ENCODE results near the gene CREB3L1. TPM values are rescaled to one million over a fixed set of nuclear protein-coding genes. Genes with fewer than 3 reads are reported as not detected.

The CREB3L1 gene
- total RNA-seq, 6 donors from 2014 or later, result 19.9 to 66.8 (median 38.7) TPM

DNA sequence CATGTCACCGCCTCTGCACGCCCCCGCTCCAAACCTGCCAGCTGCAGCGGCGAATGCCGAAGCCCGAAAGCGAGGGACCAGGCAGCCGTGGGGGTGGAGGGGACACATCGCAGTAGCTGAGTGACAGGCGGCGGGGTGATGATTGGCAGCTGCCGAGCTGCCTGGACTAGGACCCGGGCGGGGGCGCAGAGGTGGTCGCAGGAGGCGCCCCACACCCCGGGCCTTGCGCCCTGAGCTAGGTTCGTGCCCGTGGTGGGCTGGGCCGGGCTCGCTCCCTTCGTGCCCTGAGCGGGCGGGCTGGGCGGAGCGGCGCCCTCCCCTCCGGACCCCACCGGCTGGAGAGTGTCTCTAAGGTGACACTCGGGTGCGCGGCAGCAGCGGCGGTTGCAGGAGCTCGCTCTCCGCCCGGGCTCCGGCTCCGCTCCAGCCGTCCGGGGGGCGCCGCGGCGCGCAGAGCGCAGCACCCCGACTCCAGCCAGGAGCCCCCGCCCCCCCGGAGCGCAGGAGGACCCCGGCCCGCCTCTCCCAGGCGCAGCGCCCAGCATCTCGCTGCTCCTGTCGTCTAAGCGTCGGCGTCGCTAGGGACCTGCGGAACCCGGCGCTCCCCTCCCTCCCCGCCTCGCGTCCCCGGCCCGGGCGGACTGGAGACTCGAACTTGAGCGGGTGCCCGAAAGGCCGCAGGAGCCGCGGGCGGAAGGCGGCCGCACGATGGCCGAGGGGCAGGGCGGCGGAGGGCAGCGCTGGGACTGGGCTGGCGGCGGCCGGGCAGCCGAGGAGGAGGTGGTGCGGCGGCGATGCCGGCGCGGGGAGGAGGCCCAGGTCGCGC is 55.3 kb downstream of the CREB3L1 start:
- DNase-seq, result peak in 1 of 2 donors; percentile 89
- ATAC-seq (ENCODE audit: low FRiP score in 2 of 2), result peak in 1 of 2 donors; percentile 31
- Histone ChIP-seq H3K4me1 (peaks cover 16 to 45% (median 30%) of the 10 kb centered on the region in 4 donors), H3K27ac (no peak overlapping the region), H3K9me3 (no peaks in the 10 kb centered on the region), H3K36me3 (no peaks in the 10 kb centered on the region), H3K27me3 (peaks cover 2 to 18% (median 8%) of the 10 kb centered on the region in 4 donors), H3K4me3 (peak overlapping the region; percentile 22 to 49 (median 46))
- TF ChIP-seq POLR2A (IDR thresholded peaks at IDR 0.05), result no peak
- TF ChIP-seq EP300 (IDR thresholded peaks at IDR 0.05), result no peak
- TF ChIP-seq, protein P1, sequence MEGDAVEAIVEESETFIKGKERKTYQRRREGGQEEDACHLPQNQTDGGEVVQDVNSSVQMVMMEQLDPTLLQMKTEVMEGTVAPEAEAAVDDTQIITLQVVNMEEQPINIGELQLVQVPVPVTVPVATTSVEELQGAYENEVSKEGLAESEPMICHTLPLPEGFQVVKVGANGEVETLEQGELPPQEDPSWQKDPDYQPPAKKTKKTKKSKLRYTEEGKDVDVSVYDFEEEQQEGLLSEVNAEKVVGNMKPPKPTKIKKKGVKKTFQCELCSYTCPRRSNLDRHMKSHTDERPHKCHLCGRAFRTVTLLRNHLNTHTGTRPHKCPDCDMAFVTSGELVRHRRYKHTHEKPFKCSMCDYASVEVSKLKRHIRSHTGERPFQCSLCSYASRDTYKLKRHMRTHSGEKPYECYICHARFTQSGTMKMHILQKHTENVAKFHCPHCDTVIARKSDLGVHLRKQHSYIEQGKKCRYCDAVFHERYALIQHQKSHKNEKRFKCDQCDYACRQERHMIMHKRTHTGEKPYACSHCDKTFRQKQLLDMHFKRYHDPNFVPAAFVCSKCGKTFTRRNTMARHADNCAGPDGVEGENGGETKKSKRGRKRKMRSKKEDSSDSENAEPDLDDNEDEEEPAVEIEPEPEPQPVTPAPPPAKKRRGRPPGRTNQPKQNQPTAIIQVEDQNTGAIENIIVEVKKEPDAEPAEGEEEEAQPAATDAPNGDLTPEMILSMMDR (IDR thresholded peaks at IDR 0.05), result no peak
- WGBS, 2 donors, result 1 to 2% methylated on average over 25 to 39 of the region's 99 CpGs

- no peaks in the 10 kb centered on the region for H3K36me3 ChIP-seq
- WGBS, 2 donors, result 13 to 22% methylated on average over 5 to 20 of the region's 25 CpGs
- TF ChIP-seq POLR2A (IDR thresholded peaks at IDR 0.05) (no peak), EP300 (IDR thresholded peaks at IDR 0.05) (no peak)
- ATAC-seq (ENCODE audit: low FRiP score in 2 of 2) (no peak), DNase-seq (no peak)
- peak overlapping the region in 3 of 4 donors; percentile 45 to 49 (median 47) for H3K4me3 ChIP-seq
- no peaks in the 10 kb centered on the region for H3K9me3 ChIP-seq
- H3K4me1 ChIP-seq, result peaks cover 21 to 52% (median 36%) of the 10 kb centered on the region in 4 donors
- H3K27me3 ChIP-seq, result peaks cover 2 to 18% (median 8%) of the 10 kb centered on the region in 4 donors
- no peak overlapping the region for H3K27ac ChIP-seq
These were observed 56.0 kb downstream of the CREB3L1 start for GRCh38 chr11:46333394-46333947.

DNA sequence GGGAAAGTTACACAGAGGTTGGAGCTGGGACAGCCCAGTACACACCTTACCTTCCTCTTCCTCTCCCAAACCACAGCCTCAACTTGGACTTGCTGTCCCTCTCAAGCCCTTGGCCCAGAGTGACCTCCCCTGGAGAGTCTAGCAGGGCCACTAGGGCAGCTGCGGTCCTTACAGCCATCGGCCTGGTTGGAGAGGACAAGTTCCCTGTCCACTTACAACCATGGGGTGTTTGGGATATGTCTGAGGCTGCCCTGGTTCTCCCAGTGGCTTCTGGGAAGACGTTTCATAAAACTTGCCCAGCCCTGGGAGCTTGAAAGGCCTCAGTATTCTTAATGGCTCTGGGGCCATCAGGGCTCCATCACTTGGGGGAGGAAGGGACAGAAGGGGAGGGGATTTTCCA is 56.7 kb downstream of the CREB3L1 start:
- 93% methylated on average over 3 of the region's 3 CpGs for WGBS, 2 donors
- TF ChIP-seq, protein P1 (IDR thresholded peaks at IDR 0.05), result no peak
- TF ChIP-seq POLR2AphosphoS5 (IDR thresholded peaks at IDR 0.05) (no peak), POLR2A (IDR thresholded peaks at IDR 0.05) (no peak), EP300 (IDR thresholded peaks at IDR 0.05) (no peak)
- peaks cover 28 to 60% (median 43%) of the 10 kb centered on the region in 4 donors for H3K4me1 ChIP-seq

GRCh38 chr11:46335271-46335670 is 57.8 kb downstream of the CREB3L1 start:
- Histone ChIP-seq H3K4me1 (peaks cover 38 to 70% (median 54%) of the 10 kb centered on the region in 4 donors), H3K4me3 (no peak overlapping the region)
- no peak for ATAC-seq (ENCODE audit: low FRiP score in 2 of 2)

More for the DNA sequence above, 56.7 kb downstream of the CREB3L1 start:
- H3K27me3 ChIP-seq, result peaks cover 2 to 18% (median 8%) of the 10 kb centered on the region in 4 donors
- DNase-seq, result no peak
- no peak overlapping the region for H3K27ac ChIP-seq
- no peaks in the 10 kb centered on the region for H3K9me3 ChIP-seq
- H3K4me3 ChIP-seq, result no peak overlapping the region
- no peak for ATAC-seq (ENCODE audit: low FRiP score in 2 of 2)
- no peaks in the 10 kb centered on the region for H3K36me3 ChIP-seq

More at GRCh38 chr11:46335271-46335670, 57.8 kb downstream of the CREB3L1 start:
- no peak for DNase-seq
- TF ChIP-seq EP300 (IDR thresholded peaks at IDR 0.05) (no peak), POLR2A (IDR thresholded peaks at IDR 0.05) (no peak), POLR2AphosphoS5 (IDR thresholded peaks at IDR 0.05) (no peak)
- TF ChIP-seq, protein P1 (IDR thresholded peaks at IDR 0.05), result no peak
- Histone ChIP-seq H3K27me3 (peaks cover 2 to 18% (median 8%) of the 10 kb centered on the region in 4 donors), H3K27ac (no peak overlapping the region), H3K9me3 (no peaks in the 10 kb centered on the region), H3K36me3 (no peaks in the 10 kb centered on the region)
- WGBS, 2 donors, result 93 to 98% methylated on average over 6 of the region's 6 CpGs

Data from upper lobe of left lung (tissue), 6 donors.